AG04450 (cell line): Measurements from ENCODE around the gene SUCLG2. TPM values are rescaled to one million over a fixed set of nuclear protein-coding genes. Genes with fewer than 3 reads are reported as not detected.
A peak's percentile ranks its signal among the peaks of the same experiment; 100 is the strongest.

ENCODE experiments used
- CTCF ChIA-PET: fragments of 300-600, 350-600 bp; formaldehyde crosslinking; extraction: SDS; loops from one replicate; lab custom pipeline; 2022; ENCODE audit warnings: antibody characterized with exemption, inconsistent platforms; lab: Charles Lee
- POLR2A ChIA-PET: fragments of 350-600 bp; formaldehyde crosslinking; extraction: SDS; loops from one replicate; lab custom pipeline; 2021; ENCODE audit warnings: antibody characterized with exemption, inconsistent platforms; lab: Yijun Ruan, JAX
- DNase-seq: peaks from one replicate; pipeline ENCODE4 v3.0.0-alpha.2; 2011; ENCODE audit warnings: low read depth, low spot score
- H3K27ac ChIP-seq: one replicate; pipeline ENCODE4 v1.5.1; 2012; ENCODE audit warnings: low read depth, low read length, control low read depth
- H3K27me3 ChIP-seq: one replicate; pipeline ENCODE4 v1.6.0; 2012; ENCODE audit warnings: low read length; ENCODE audit not compliant: control insufficient read depth, insufficient read depth
- H3K4me3 ChIP-seq: 2 replicates; pipeline ENCODE4 v1.5.1; 2011; ENCODE audit warnings: mild to moderate bottlenecking, low read depth, low read length, control low read depth
- H3K9me3 ChIP-seq: 2 replicates; pipeline ENCODE4 v1.5.1; 2012; ENCODE audit warnings: low read length; ENCODE audit not compliant: control insufficient read depth, insufficient read depth
- polyA plus RNA-seq: library from polyadenylated mRNA; depleted of rRNA; stranded (reverse); fragments of >200 nt; gene quantifications from 2 replicates; pipeline ENCODE4 v1.2.3, GENCODE V29; 2011
- TF ChIP-seq, protein P1 (sequence below): IDR thresholded peaks from 2 replicates; pipeline ENCODE4 v1.5.1; 2011; ENCODE audit warnings: low read depth, low read length, control low read depth, inconsistent platforms

Gene SUCLG2
- polyA plus RNA-seq, 1 experiment: 54.2 TPM

DNA sequence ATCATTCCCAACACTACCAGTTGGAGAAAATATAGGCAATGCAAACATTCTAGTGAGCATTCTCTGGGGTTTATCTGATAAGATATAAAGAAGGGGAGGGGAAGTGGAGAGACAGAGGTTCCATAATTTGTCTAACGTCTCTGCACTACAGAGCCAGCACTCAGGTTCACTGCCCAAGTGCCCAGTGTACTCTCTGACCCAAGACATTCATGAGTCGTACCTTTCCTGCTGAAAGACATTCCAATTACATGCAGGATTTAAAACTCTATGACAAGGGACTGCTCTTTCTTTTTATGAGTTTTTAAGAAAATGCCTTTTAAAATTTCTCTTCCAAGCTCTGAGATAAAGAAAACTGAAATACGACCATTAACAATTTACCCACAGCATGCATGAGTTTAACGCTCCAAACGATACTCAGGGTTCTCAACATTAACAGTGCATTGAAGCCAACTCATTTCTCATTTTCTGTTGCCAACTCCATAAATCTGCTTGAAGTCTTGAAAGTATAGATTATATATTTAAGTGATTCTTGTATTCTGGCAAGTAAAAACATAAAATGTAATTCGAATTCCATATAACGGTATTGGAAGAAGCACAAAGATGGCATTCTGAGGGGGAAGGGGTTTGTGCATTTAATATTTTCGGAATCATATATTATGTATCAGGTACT is 193.4 kb downstream of the SUCLG2 start:
- no peak for DNase-seq
- Histone ChIP-seq H3K27ac (no peak overlapping the region), H3K4me3 (no peak overlapping the region), H3K9me3 (no peaks in the 10 kb centered on the region; the same call in 1 of the 2 replicates), H3K27me3 (no peaks in the 10 kb centered on the region)
- POLR2A ChIA-PET: no interaction called here
- TF ChIP-seq, protein P1, sequence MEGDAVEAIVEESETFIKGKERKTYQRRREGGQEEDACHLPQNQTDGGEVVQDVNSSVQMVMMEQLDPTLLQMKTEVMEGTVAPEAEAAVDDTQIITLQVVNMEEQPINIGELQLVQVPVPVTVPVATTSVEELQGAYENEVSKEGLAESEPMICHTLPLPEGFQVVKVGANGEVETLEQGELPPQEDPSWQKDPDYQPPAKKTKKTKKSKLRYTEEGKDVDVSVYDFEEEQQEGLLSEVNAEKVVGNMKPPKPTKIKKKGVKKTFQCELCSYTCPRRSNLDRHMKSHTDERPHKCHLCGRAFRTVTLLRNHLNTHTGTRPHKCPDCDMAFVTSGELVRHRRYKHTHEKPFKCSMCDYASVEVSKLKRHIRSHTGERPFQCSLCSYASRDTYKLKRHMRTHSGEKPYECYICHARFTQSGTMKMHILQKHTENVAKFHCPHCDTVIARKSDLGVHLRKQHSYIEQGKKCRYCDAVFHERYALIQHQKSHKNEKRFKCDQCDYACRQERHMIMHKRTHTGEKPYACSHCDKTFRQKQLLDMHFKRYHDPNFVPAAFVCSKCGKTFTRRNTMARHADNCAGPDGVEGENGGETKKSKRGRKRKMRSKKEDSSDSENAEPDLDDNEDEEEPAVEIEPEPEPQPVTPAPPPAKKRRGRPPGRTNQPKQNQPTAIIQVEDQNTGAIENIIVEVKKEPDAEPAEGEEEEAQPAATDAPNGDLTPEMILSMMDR: no peak
- CTCF ChIA-PET: no interaction called here

DNA sequence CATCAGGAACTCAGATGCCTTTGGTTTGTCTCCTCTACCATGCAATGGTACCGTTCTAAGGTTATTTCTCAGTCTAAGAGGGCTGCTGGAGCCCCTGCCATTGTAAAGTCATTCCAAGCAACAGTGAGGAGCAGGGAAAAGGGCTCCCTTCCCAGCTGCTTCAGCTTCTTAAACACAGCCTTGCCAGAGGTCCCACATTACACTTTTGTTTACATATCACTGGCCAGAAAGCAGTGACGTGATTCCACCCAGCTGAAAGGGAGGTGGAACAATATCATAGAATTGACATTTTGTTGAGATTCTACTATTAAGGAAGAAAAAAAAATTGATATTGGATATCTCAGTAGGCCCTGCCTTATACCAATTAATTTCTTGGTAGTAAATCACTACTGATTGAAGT is 194.6 kb downstream of the SUCLG2 start:
- Histone ChIP-seq H3K9me3 (no peaks in the 10 kb centered on the region), H3K4me3 (no peak overlapping the region), H3K27ac (peak overlapping the region; percentile 53), H3K27me3 (no peaks in the 10 kb centered on the region)
- CTCF ChIA-PET: no interaction called here
- DNase-seq: peak; percentile 41
- TF ChIP-seq, protein P1: no peak
- POLR2A ChIA-PET: no interaction called here

DNA sequence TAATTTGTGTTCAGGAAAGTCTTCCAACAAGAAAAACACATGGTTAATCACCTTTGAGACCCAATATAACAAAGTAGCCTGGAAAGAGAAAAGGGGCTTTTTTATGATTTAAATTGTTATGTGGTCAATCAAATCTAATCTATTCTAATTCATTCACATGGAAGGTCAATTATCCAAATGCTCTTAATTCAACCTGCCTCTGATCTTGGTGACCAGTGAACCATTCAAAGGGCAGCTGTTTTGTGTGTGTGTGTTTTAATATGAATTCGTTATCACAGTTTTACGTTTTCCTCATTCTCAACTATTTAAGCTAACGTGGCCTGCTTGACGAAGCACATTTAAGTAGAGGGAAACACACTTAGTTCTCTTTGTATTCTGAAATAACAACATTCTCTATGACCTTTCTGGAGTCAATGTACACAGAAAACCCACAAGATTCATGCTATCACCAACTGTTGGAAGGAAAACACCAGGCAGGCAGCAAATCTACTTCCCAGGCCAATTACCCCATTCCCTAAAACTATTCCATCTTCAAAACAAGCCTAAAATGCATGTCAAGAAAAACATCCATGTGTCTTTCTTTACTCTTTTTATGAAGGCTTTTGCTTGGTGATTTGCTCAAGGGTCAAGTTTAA is 195.4 kb downstream of the SUCLG2 start:
- no peak for DNase-seq
- CTCF ChIA-PET: interaction anchor here (1.0 kb wide), 1 partner anchor 42 kb away, joined by 3 read pairs; no protein-coding TSS in a partner anchor
- H3K27me3 ChIP-seq: no peaks in the 10 kb centered on the region
- H3K4me3 ChIP-seq: no peak overlapping the region
- POLR2A ChIA-PET: no interaction called here
- TF ChIP-seq, protein P1: no peak
- H3K9me3 ChIP-seq: no peaks in the 10 kb centered on the region
- H3K27ac ChIP-seq: no peak overlapping the region

DNA sequence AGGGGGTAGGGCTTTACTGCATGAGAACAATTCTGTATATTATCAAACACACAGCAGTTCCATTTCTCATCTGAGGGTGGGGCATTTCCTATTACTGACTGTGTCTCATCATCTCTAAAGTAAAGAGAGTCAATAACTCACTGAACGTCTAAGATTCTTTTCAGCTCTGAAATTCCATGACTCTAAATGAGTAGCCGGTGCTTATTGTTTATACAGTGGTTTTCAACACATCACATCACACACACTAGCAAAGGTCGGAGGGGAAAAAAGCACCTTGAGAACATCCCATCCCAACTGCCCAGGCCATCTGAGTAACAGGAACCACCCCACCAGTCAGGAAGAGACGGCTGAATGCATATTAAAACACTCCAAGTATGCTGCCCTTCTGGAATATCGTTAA is 196.0 kb downstream of the SUCLG2 start:
- CTCF ChIA-PET: interaction anchor here (1.0 kb wide), 1 partner anchor 41 kb away, joined by 3 read pairs; no protein-coding TSS in a partner anchor
- POLR2A ChIA-PET: no interaction called here
- H3K4me3 ChIP-seq: no peak overlapping the region
- peak; percentile 4 for DNase-seq
- H3K9me3 ChIP-seq: no peaks in the 10 kb centered on the region
- TF ChIP-seq, protein P1: 0 out of 2 replicates have a peak, but pooled peaks have one; percentile 22
- no peaks in the 10 kb centered on the region for H3K27me3 ChIP-seq
- H3K27ac ChIP-seq: no peak overlapping the region

DNA sequence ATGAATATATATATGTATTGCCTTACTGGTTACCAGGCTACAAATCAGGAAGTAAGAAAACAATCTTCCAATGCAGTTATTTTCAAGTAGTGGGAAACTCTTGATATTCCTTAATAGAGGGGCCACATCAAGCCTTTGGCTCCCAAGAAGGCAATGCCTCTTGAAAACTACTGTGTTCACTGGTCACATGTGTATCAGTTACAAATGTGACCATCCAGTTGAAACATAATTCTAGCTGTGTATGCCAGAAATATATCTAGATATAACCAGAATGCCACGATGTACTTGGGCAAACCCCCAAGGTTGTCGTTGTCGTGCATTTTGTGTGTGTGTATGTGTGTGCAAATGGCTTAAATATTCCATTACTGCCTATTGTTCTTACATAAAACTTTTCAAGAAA is 200.8 kb downstream of the SUCLG2 start:
- H3K9me3 ChIP-seq: no peaks in the 10 kb centered on the region
- H3K27ac ChIP-seq: no peak overlapping the region
- CTCF ChIA-PET: no interaction called here
- H3K27me3 ChIP-seq: no peaks in the 10 kb centered on the region
- DNase-seq: no peak
- H3K4me3 ChIP-seq: no peak overlapping the region
- TF ChIP-seq, protein P1: no peak
- POLR2A ChIA-PET: no interaction called here
